Stimulated activated CD4-positive, alpha-beta T cell treated with anti-CD3 and anti-CD28 coated beads, Interleukin-1b, Interleukin-23, amount 100 ng/mL, for 48 hours (primary cell): ENCODE data around the gene DCDC2B.
"Not testable (repeated sequence)": the region's sequence is repeated elsewhere in the genome, so short reads cannot be mapped to it uniquely, and the experiment has no call there.

Experiments used
- DNase-seq: peaks from one replicate; pipeline ENCODE4 v3.0.0-alpha.2; 2020

The DCDC2B gene

GRCh38 chr1:32228771-32229170 is 19.9 kb downstream of the DCDC2B start:
- DNase-seq: no peak

- no peak for DNase-seq
Observed at GRCh38 chr1:32231843-32232432, 23.0 kb downstream of the DCDC2B start.

GRCh38 chr1:32232558-32233304 is 23.8 kb downstream of the DCDC2B start:
- DNase-seq: no peak

GRCh38 chr1:32234792-32235191 is 25.9 kb downstream of the DCDC2B start:
- no peak for DNase-seq

GRCh38 chr1:32239337-32239736 is 30.4 kb downstream of the DCDC2B start:
- DNase-seq: no peak

GRCh38 chr1:32239790-32240139 is 30.9 kb downstream of the DCDC2B start:
- DNase-seq: no peak

- DNase-seq: peak; percentile 34
Observed at GRCh38 chr1:32240140-32240951, 31.5 kb downstream of the DCDC2B start.

GRCh38 chr1:32241001-32241763 is 32.3 kb downstream of the DCDC2B start:
- no peak for DNase-seq

- no peak for DNase-seq
Observed at GRCh38 chr1:32242341-32242851, 33.5 kb downstream of the DCDC2B start.

GRCh38 chr1:32246888-32247273 is 38.0 kb downstream of the DCDC2B start, which contains the start of gene FAM167B:
Gene FAM167B (plus strand): TSS chr1:32247222. CDS start chr1:32247422, 200 bp downstream.
- DNase-seq: no peak

GRCh38 chr1:32247452-32247851 is 38.6 kb downstream of the DCDC2B start:
- DNase-seq: no peak

GRCh38 chr1:32247983-32248889 is 39.3 kb downstream of the DCDC2B start:
- peak; percentile 84 for DNase-seq

- DNase-seq: peak; percentile 82
Observed at GRCh38 chr1:32249831-32250525, 41.1 kb downstream of the DCDC2B start.

GRCh38 chr1:32250893-32251716 is 42.2 kb downstream of the DCDC2B start, which contains the start of gene LCK:
Gene LCK (plus strand): TSS chr1:32251265. CDS start chr1:32274330, 23,065 bp downstream.
- DNase-seq: peak; percentile 80

- DNase-seq: no peak
Observed at GRCh38 chr1:32255072-32256071, 46.5 kb downstream of the DCDC2B start.

GRCh38 chr1:32256473-32257226 is 47.8 kb downstream of the DCDC2B start:
- DNase-seq: no peak

GRCh38 chr1:32257227-32257508 is 48.3 kb downstream of the DCDC2B start:
- DNase-seq: no peak

GRCh38 chr1:32263236-32263593 is 54.3 kb downstream of the DCDC2B start:
- DNase-seq: not testable (repeated sequence)
